OCI-M2 (cell line): Measurements from ENCODE around the gene SPARCL1.

Experiments
- DNase-seq: peaks from one replicate; lab custom pipeline; 2025; ENCODE audit not compliant: unreplicated experiment; lab: John Stamatoyannopoulos, UW

The SPARCL1 gene

GRCh38 chr4:87541956-87542709 is 13.0 kb upstream of the SPARCL1 start:
- DNase-seq = no peak

GRCh38 chr4:87541521-87541920 is 12.3 kb upstream of the SPARCL1 start:
- DNase-seq = no peak

- DNase-seq = no peak
These were observed 11.2 kb upstream of the SPARCL1 start for GRCh38 chr4:87540146-87541058.

GRCh38 chr4:87532907-87533306 is 3.7 kb upstream of the SPARCL1 start:
- no peak for DNase-seq

GRCh38 chr4:87532109-87532508 is 2.9 kb upstream of the SPARCL1 start:
- DNase-seq = no peak

- DNase-seq = no peak
These were observed 2.4 kb upstream of the SPARCL1 start for GRCh38 chr4:87531621-87532020.

GRCh38 chr4:87530868-87531267 is 1.7 kb upstream of the SPARCL1 start:
- no peak for DNase-seq

GRCh38 chr4:87530229-87530628 is 1.1 kb upstream of the SPARCL1 start:
- no peak for DNase-seq

- DNase-seq = no peak
These were observed 1.6 kb downstream of the SPARCL1 start for GRCh38 chr4:87527431-87528220.

GRCh38 chr4:87525636-87526295 is 3.4 kb downstream of the SPARCL1 start:
- no peak for DNase-seq

- DNase-seq = no peak
These were observed 4.7 kb downstream of the SPARCL1 start for GRCh38 chr4:87524456-87524855.

- DNase-seq = no peak
These were observed 5.9 kb downstream of the SPARCL1 start for GRCh38 chr4:87523307-87523706.

- DNase-seq = no peak
These were observed 7.3 kb downstream of the SPARCL1 start for GRCh38 chr4:87521757-87522374.

- no peak for DNase-seq
These were observed 7.9 kb downstream of the SPARCL1 start for GRCh38 chr4:87521319-87521718.

GRCh38 chr4:87517621-87518020 is 11.6 kb downstream of the SPARCL1 start:
- DNase-seq = no peak

- DNase-seq = no peak
These were observed 12.5 kb downstream of the SPARCL1 start for GRCh38 chr4:87516683-87517082.

GRCh38 chr4:87512400-87512799 is 16.8 kb downstream of the SPARCL1 start:
- no peak for DNase-seq

- DNase-seq = no peak
These were observed 17.7 kb downstream of the SPARCL1 start for GRCh38 chr4:87511500-87511899.

GRCh38 chr4:87510747-87511146 is 18.4 kb downstream of the SPARCL1 start:
- no peak for DNase-seq

- no peak for DNase-seq
These were observed 22.0 kb downstream of the SPARCL1 start for GRCh38 chr4:87506974-87507701.
